H1 (cell line): ENCODE data around the gene DNAJC5G. TPM values are rescaled to one million over a fixed set of nuclear protein-coding genes. Genes with fewer than 3 reads are reported as not detected.

ENCODE experiments used
- CTBP2 ChIP-seq: IDR thresholded peaks from 2 replicates; pipeline ENCODE4 v1.7.0; 2011; ENCODE audit warnings: borderline replicate concordance, mild to moderate bottlenecking, moderate library complexity, mixed read lengths, low read length; ENCODE audit not compliant: insufficient read depth, insufficient read length
- POLR2AphosphoS5 ChIP-seq: IDR thresholded peaks from 2 replicates; pipeline ENCODE4 v1.6.1; 2011; ENCODE audit warnings: low read depth, low read length
- TAF1 ChIP-seq: IDR thresholded peaks from 2 replicates; pipeline ENCODE4 v1.6.1; 2011; ENCODE audit warnings: mild to moderate bottlenecking, low read depth, low read length
- ZNF274 ChIP-seq: IDR thresholded peaks from 2 replicates; pipeline ENCODE4 v1.7.0; 2012; ENCODE audit warnings: low read length, borderline replicate concordance; ENCODE audit errors: extremely low read depth
- polyA plus RNA-seq, 7 experiments: library from polyadenylated mRNA; depleted of rRNA in 3 of 7; stranded (reverse) in 5 of 7; unstranded in 2 of 7; fragments of >200 nt in 5 of 7; fragments of 200-250 nt in 2 of 7; gene quantifications; 1 replicate in 5 of 7; 2 replicates in 1 of 7; 4 replicates in 1 of 7; pipeline versions ENCODE4 v1.2.1 to v1.2.3, GENCODE V29; 2011 to 2013; ENCODE audit warnings: missing spikeins in 2 of 7, mixed read lengths in 2 of 7
- total RNA-seq: library from RNA; stranded (reverse); fragmentation: NEBNext Ultra II Directional; extraction: Animal tissue kit (Norgen Biotek cat#: 25700); gene quantifications from 2 replicates; pipeline ENCODE4 v1.2.1, GENCODE V29; 2021
- TF ChIP-seq, protein P1 (sequence below): IDR thresholded peaks from 2 replicates; pipeline ENCODE4 v1.6.1; 2012; ENCODE audit warnings: low read length, inconsistent platforms

Gene DNAJC5G
- total and polyA plus RNA-seq, 2 of the 8 experiments (the other 6 are each of a cell fraction or from before 2014, with no cell fraction given): 0.83 to 1.4 TPM

DNA sequence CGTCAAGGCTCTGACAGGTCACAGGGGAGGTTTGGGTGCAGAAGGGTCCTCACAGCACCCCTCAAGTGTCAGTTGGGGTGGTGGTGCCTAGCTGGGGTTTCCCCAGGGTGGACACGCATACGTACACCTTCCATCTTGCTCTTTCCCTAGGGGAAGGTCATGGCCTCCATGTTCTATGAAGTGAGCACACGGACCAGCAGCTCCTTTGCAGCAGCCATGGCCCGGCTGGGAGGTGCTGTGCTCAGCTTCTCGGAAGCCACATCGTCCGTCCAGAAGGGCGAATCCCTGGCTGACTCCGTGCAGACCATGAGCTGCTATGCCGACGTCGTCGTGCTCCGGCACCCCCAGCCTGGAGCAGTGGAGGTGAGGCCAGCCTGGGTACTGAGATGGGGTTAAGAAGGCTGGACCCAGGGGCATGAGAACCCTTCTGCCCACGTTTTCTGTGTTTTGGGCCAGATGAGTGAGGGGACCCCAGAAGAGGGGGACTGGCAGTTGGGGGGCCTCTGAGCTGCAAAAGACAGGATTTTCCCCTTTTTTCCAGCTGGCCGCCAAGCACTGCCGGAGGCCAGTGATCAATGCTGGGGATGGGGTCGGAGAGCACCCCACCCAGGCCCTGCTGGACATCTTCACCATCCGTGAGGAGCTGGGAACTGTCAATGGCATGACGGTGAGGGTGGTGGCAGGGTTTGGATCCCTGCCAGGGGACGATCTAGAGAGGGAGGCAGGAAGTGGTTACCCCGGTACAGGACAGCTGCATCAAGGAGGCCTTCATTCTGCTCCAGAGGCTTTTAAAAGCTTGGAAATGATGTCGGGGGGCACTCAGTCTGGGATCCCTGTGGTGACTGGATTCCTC, 33.2 kb upstream of the DNAJC5G start (continued):
- TF ChIP-seq ZNF274 (no peak), POLR2AphosphoS5 (no peak), TAF1 (no peak), CTBP2 (no peak)
- TF ChIP-seq, protein P1, sequence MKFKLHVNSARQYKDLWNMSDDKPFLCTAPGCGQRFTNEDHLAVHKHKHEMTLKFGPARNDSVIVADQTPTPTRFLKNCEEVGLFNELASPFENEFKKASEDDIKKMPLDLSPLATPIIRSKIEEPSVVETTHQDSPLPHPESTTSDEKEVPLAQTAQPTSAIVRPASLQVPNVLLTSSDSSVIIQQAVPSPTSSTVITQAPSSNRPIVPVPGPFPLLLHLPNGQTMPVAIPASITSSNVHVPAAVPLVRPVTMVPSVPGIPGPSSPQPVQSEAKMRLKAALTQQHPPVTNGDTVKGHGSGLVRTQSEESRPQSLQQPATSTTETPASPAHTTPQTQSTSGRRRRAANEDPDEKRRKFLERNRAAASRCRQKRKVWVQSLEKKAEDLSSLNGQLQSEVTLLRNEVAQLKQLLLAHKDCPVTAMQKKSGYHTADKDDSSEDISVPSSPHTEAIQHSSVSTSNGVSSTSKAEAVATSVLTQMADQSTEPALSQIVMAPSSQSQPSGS: no peak
